Esophagus muscularis mucosa (tissue), 4 donors: ENCODE measurements around the gene UBE2F. TPM values are rescaled to one million over a fixed set of nuclear protein-coding genes. Genes with fewer than 3 reads are reported as not detected.

Source experiments
- DNase-seq: peaks from one replicate; pipeline ENCODE4 v3.0.0-alpha.2; 2017; ENCODE audit errors: extremely low spot score
- H3K27ac ChIP-seq, 4 donors: fragments of 200-600 bp; sonication (generic); replicated peaks in 1 of 4; 1 replicate in 3 of 4; 2 replicates in 1 of 4; pipeline ENCODE4 v1.5.1; 2016 to 2019; ENCODE audit warnings: mild to moderate bottlenecking in 1 of 4
- H3K27me3 ChIP-seq, 4 donors: fragments of 200-600 bp; sonication (generic); one replicate each; pipeline versions ENCODE4 v1.5.1 to v1.6.0; 2016 to 2019
- H3K36me3 ChIP-seq, 4 donors: fragments of 200-600 bp; sonication (generic); one replicate each; pipeline ENCODE4 v1.5.1; 2016 to 2019
- H3K4me1 ChIP-seq, 4 donors: fragments of 200-600 bp; sonication (generic); one replicate each; pipeline ENCODE4 v1.5.1; 2016 to 2019
- H3K4me3 ChIP-seq, 4 donors: fragments of 200-600 bp; sonication (generic); 1 replicate in 2 of 4; 2 replicates in 2 of 4; pipeline ENCODE4 v1.5.1; 2016 to 2019; ENCODE audit warnings: mild to moderate bottlenecking in 4 of 4, moderate library complexity in 1 of 4
- H3K9me3 ChIP-seq, 4 donors: fragments of 200-600 bp; sonication (generic); 1 replicate in 3 of 4; 2 replicates in 1 of 4; pipeline ENCODE4 v1.5.1; 2016 to 2019
- CTCF ChIP-seq, 3 experiments: fragments of 200-600 bp in 2 of 3; fragments of 450-650 bp in 1 of 3; sonication (generic) in 2 of 3; IDR thresholded peaks; one replicate each; pipeline ENCODE4 v1.5.1; 2017 to 2019; ENCODE audit warnings: antibody characterized with exemption in 3 of 3, mild to moderate bottlenecking in 2 of 3, moderate library complexity in 1 of 3
- EP300 ChIP-seq: sonication (generic); formaldehyde crosslinking; IDR thresholded peaks from one replicate; pipeline ENCODE4 v1.6.1; 2017; ENCODE audit warnings: antibody characterized with exemption
- POLR2A ChIP-seq: fragments of 450-650 bp; IDR thresholded peaks from one replicate; pipeline ENCODE4 v1.6.1; 2017; ENCODE audit warnings: antibody characterized with exemption, moderate library complexity, mild to moderate bottlenecking, low read depth
- POLR2AphosphoS5 ChIP-seq, 2 donors: sonication (generic); formaldehyde crosslinking; IDR thresholded peaks; one replicate each; pipeline ENCODE4 v1.6.1; 2017; ENCODE audit warnings: antibody characterized with exemption in 2 of 2
- WGBS: methylation state at CpG from one replicate; pipeline ENCODE4 v1.1.5; 2018; 5-methylcytosine and 5-hydroxymethylcytosine counted together
- intact Hi-C: fragments of 100-400 bp; cut with DNase I; formaldehyde crosslinking; loops from one replicate; pipeline ENCODE4 v1.15.1; 2023
- total RNA-seq, 4 donors: library from RNA; depleted of rRNA; stranded (reverse); fragments of >200 nt; gene quantifications; one replicate each; pipeline versions ENCODE4 v1.1.0 to v1.2.1, GENCODE V29; 2016

The UBE2F gene
- total RNA-seq, 4 donors from 2014 or later, result 59.0 to 111 (median 78.5) TPM

- Histone ChIP-seq H3K4me1 (peaks cover 7 to 26% (median 23%) of the 10 kb centered on the region in 4 donors), H3K4me3 (no peak overlapping the region), H3K36me3 (peaks cover 0 to 3% (median 0%) of the 10 kb centered on the region in 4 donors), H3K27me3 (no peaks in the 10 kb centered on the region), H3K27ac (peak overlapping the region; percentile 73 to 79 (median 78)), H3K9me3 (no peaks in the 10 kb centered on the region)
- DNase-seq, result no peak
- no peak for TF ChIP-seq POLR2A
- TF ChIP-seq POLR2AphosphoS5 (IDR thresholded peaks at IDR 0.05), result no peak
- TF ChIP-seq EP300, result no peak
- TF ChIP-seq CTCF (IDR thresholded peaks at IDR 0.05), result no peak
- 92% methylated on average over 8 of the region's 10 CpGs for WGBS
- intact Hi-C loops, result loop anchor here (10.0 kb wide), 1 partner anchor 143 kb away; the partner anchor contains the start of gene SCLY
Measured at GRCh38 chr2:237921967-237922492, 44.8 kb upstream of the UBE2F start.

GRCh38 chr2:237922641-237923361 lies 44.0 kb upstream of the UBE2F start:
- intact Hi-C loops, result loop anchor here (10.0 kb wide), 1 partner anchor 142 kb away; the partner anchor contains the start of gene SCLY
- no peaks in the 10 kb centered on the region for H3K27me3 ChIP-seq
- TF ChIP-seq POLR2AphosphoS5 (IDR thresholded peaks at IDR 0.05), result peak in 1 of 2 donors; percentile 20
- no peak for TF ChIP-seq POLR2A
- H3K27ac ChIP-seq, result peak overlapping the region; percentile 73 to 79 (median 78)
- 53% methylated on average over 13 of the region's 13 CpGs for WGBS
- no peak for DNase-seq
- H3K9me3 ChIP-seq, result no peaks in the 10 kb centered on the region
- H3K4me1 ChIP-seq, result peaks cover 7 to 26% (median 23%) of the 10 kb centered on the region in 4 donors
- H3K36me3 ChIP-seq, result peaks cover 0 to 3% (median 0%) of the 10 kb centered on the region in 4 donors
- peak overlapping the region; percentile 43 to 55 (median 48) for H3K4me3 ChIP-seq

- Histone ChIP-seq H3K4me1 (peaks cover 7 to 26% (median 23%) of the 10 kb centered on the region in 4 donors), H3K27ac (peak overlapping the region; percentile 73 to 79 (median 78)), H3K36me3 (peaks cover 0 to 3% (median 0%) of the 10 kb centered on the region in 4 donors), H3K4me3 (peak overlapping the region; percentile 43 to 55 (median 48)), H3K9me3 (no peaks in the 10 kb centered on the region), H3K27me3 (no peaks in the 10 kb centered on the region)
- WGBS, result 14% methylated on average over 33 of the region's 33 CpGs
- intact Hi-C loops, result loop anchor here (2.0 to 10.0 kb wide), 2 partner anchors 67 to 141 kb away; partner anchors contain the start of gene SCLY
- DNase-seq, result peak; percentile 93
- TF ChIP-seq POLR2A, result no peak
- peak; percentile 62 to 65 for TF ChIP-seq POLR2AphosphoS5 (IDR thresholded peaks at IDR 0.05)
- no peak for TF ChIP-seq EP300
- peak; percentile 98 to 100 (median 98) for TF ChIP-seq CTCF (IDR thresholded peaks at IDR 0.05)
Measured at GRCh38 chr2:237923481-237924163, 43.2 kb upstream of the UBE2F start.

- peaks cover 7 to 21% (median 20%) of the 10 kb centered on the region in 4 donors for H3K4me1 ChIP-seq
- TF ChIP-seq POLR2AphosphoS5 (IDR thresholded peaks at IDR 0.05) (no peak), EP300 (no peak), CTCF (IDR thresholded peaks at IDR 0.05) (no peak), POLR2A (no peak)
- intact Hi-C loops, result loop anchor here (2.0 to 10.0 kb wide), 2 partner anchors 67 to 141 kb away; partner anchors contain the start of gene SCLY
- H3K9me3 ChIP-seq, result no peaks in the 10 kb centered on the region
- no peak overlapping the region for H3K4me3 ChIP-seq
- WGBS, result 96% methylated on average over 14 of the region's 14 CpGs
- H3K36me3 ChIP-seq, result peaks cover 0 to 3% (median 0%) of the 10 kb centered on the region in 4 donors
- peak overlapping the region; percentile 73 to 79 (median 78) for H3K27ac ChIP-seq
- no peak for DNase-seq
- no peaks in the 10 kb centered on the region for H3K27me3 ChIP-seq
Measured at GRCh38 chr2:237924164-237924534, 42.7 kb upstream of the UBE2F start.
